GM18951 (cell line): ENCODE results near the gene IRX1.

Source experiments
- POLR2A ChIP-seq: IDR thresholded peaks from 4 replicates; pipeline ENCODE4 v1.6.1; 2011; ENCODE audit warnings: mild to moderate bottlenecking; ENCODE audit not compliant: insufficient read length, insufficient read depth; ENCODE audit errors: extremely low read depth
- in situ Hi-C: fragments of 300-500 bp; cut with MboI; formaldehyde crosslinking; loops from one replicate; pipeline ENCODE4 v1.12.0; 2022; ENCODE audit warnings: low sequenced_read_pairs, mixed read lengths, inconsistent platforms; ENCODE audit not compliant: unreplicated experiment

The IRX1 gene

DNA sequence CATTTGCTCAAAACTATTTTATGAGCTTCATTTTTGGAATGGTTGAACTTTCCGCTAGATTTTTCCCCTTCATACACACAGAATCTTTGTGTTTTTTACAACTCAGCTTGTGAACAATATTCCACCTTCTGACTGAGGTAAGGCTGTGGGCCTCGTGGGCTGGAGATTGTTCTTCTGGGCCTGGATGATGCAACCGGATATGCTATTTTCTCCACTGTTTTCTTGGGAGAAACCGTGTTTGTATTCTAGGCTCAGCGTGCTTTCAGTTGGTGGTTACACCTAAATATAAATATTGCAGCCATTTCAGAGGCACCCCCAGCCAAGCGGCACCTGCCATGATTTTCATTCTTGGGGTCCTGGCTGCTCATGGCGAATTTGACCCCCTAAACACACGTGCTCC, 55.2 kb downstream of the IRX1 start:
- TF ChIP-seq POLR2A = no peak
- in situ Hi-C loops = no loop called here
